AG10803 (cell line): Measurements from ENCODE around the gene C2orf42.
"Not testable (repeated sequence)": the region's sequence is repeated elsewhere in the genome, so short reads cannot be mapped to it uniquely, and the experiment has no call there.

Source experiments
- DNase-seq: peaks from one replicate; pipeline ENCODE4 v3.0.0; 2010; ENCODE audit warnings: low read depth
- H3K4me3 ChIP-seq: 2 replicates; pipeline ENCODE4 v1.5.1; 2011; ENCODE audit warnings: mild to moderate bottlenecking, low read length, control low read depth
- TF ChIP-seq, protein P1 (sequence below): conservative IDR thresholded peaks from 2 replicates; pipeline ENCODE4 v1.5.1; 2011; ENCODE audit warnings: mild to moderate bottlenecking, low read length, control low read depth, inconsistent platforms

The C2orf42 gene

DNA sequence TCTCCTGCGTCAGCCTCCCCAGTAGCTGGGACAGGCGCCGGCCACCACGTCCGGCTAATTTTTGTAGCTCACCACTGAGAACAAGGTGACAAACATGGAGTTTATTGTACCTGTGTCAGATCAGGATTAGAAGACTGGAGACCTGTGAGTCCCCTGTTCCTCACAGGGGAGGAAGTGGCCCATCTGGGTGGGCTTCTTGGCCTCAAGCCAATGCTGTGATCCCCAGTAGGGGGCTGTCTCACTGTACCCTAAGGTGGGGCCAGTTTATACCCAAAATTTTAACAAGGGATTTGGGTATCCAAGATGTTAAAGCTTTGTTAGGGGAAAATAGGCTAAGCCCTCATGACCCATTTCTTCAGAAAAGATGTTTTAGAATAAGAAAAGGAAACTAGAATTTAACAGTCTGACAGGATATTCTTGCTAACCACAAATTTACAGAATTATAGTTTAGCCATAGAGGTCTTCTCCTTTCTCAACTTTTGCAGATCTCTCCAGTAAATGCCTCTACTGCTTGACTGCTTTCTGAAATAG is 87.2 kb downstream of the C2orf42 start:
- TF ChIP-seq, protein P1, sequence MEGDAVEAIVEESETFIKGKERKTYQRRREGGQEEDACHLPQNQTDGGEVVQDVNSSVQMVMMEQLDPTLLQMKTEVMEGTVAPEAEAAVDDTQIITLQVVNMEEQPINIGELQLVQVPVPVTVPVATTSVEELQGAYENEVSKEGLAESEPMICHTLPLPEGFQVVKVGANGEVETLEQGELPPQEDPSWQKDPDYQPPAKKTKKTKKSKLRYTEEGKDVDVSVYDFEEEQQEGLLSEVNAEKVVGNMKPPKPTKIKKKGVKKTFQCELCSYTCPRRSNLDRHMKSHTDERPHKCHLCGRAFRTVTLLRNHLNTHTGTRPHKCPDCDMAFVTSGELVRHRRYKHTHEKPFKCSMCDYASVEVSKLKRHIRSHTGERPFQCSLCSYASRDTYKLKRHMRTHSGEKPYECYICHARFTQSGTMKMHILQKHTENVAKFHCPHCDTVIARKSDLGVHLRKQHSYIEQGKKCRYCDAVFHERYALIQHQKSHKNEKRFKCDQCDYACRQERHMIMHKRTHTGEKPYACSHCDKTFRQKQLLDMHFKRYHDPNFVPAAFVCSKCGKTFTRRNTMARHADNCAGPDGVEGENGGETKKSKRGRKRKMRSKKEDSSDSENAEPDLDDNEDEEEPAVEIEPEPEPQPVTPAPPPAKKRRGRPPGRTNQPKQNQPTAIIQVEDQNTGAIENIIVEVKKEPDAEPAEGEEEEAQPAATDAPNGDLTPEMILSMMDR = no peak
- DNase-seq = no peak
- H3K4me3 ChIP-seq = no peak overlapping the region

DNA sequence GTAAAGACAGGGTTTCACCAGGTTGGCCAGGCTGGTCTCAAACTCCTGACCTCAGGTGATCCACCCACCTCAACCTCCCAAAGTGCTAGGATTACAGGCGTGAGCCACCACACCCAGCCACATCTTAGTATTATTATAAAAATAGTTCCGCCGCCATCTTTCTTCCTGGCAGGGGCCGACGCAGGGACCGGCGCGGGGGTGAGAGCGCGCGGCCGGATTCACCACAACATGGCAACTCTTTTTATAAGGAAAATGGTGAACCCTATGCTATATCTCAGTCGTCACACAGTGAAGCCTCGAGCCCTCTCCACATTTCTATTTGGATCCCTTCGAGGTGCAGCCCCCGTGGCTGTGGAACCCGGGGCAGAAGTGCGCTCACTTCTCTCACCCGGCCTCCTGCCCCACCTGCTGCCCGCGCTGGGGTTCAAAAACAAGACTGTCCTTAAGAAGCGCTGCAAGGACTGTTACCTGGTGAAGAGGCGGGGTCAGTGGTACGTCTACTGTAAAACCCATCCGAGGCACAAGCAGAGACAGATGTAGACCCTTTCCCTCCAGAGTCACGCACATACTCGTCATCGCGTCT is 88.4 kb downstream of the C2orf42 start:
- not testable (repeated sequence) for H3K4me3 ChIP-seq, DNase-seq

DNA sequence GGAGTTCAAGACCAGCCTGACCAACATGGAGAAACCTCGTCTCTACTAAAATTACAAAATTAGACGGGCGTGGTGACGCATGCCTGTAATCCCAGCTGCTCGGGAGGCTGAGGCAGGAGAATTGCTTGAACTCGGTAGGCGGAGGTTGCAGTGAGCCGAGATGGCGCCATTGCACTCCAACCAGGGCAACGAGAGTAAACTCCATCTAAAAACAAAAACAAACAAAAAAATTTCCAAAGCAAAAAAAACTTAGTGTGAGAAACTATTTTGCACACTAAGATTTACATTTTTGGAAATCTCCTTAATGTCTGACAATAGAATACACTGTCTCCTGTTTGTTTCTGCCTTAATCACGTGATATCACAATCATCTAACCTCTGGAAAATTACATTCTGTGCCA is 89.1 kb downstream of the C2orf42 start:
- H3K4me3 ChIP-seq, DNase-seq: not testable (repeated sequence)

DNA sequence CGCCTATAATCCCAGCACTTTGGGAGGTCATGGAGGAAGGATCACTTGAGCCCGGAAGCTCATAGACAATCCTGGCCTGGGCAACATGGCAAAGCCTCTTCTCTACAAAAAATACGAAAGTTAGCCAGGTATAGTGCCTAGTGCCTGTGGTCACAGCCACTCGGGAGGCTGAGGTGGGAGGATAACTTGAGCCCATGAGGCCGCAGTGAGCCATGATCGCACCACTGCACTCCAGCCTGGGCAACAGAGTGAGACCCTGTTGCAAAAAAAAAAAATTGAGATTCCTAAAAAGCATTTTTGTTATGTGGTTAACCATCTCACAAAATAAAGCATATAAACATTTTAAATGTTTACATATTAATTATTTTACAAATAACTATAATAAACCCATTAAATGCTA is 89.6 kb downstream of the C2orf42 start:
- H3K4me3 ChIP-seq = no peak overlapping the region
- TF ChIP-seq, protein P1 = no peak
- DNase-seq = no peak
